ENCODE data around the gene TRIM17.

DNA sequence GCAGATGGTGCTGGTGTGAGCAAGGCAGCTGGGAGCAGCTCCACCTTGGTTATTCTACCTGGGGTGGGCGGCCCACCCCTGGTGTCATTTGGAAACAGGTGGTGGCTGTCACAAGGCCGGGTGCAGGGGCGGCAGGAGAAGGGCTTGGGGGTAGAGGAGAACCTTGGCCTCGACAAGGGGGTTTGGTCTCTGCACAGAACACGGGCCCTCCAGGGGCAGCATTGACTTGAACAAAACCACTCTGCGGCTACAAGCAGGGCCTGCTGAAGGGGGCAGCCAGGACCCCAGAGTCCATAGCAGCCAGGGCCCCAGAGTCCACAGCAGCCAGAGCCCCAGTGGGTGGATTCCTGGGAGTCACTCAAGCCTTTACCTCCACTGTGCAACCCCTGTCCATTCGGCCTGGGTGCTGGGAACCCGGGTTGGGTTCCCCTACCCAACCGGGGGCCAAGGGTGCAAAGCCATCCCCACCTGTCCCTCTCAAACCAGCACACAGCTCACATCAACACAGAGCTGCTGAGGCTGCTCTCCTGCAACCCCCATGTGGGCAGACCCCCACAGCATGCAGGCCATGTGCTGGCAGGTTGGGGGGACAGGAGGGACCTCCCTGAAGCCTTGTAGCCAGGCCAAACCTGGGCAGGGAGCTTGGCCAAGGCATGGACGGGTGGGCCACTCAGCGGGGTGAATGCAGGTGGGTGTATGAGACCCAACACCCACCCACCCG is 17.8 kb downstream of the TRIM17 start:
- no peak for TF ChIP-seq POLR2A (IDR thresholded peaks at IDR 0.05; ENCODE audit: low read length)
- TF ChIP-seq GATA1 (IDR thresholded peaks at IDR 0.05; ENCODE audit: low read depth, low read length): no peak
